ENCODE measurements around the gene CCDC61.

- TF ChIP-seq BHLHE40 (IDR thresholded peaks at IDR 0.05; ENCODE audit: borderline replicate concordance) (no peak), ELF4 (IDR thresholded peaks at IDR 0.05) (no peak), SP1 (IDR thresholded peaks at IDR 0.05) (no peak), ZNF384 (IDR thresholded peaks at IDR 0.05) (no peak), FOXM1 (IDR thresholded peaks at IDR 0.05; ENCODE audit: borderline replicate concordance) (no peak), SUZ12 (IDR thresholded peaks at IDR 0.05) (no peak), CTBP1 (IDR thresholded peaks at IDR 0.05; ENCODE audit: borderline replicate concordance) (no peak), HDGF (IDR thresholded peaks at IDR 0.05; ENCODE audit: borderline replicate concordance) (no peak), FOXK2 (IDR thresholded peaks at IDR 0.05) (no peak), NFRKB (IDR thresholded peaks at IDR 0.05) (no peak)
Observed at GRCh38 chr19:46042252-46042883, 47.1 kb downstream of the CCDC61 start.

Data from HEK293T (cell line).